Activated CD4-positive, alpha-beta T cell treated with anti-CD3 and anti-CD28 coated beads, Interleukin-2, amount 10 ng/mL, durations not matched to agents 24 days and 14 days (primary cell): Measurements from ENCODE around the gene PSMD9. TPM values are rescaled to one million over a fixed set of nuclear protein-coding genes. Genes with fewer than 3 reads are reported as not detected.
A peak's percentile ranks its signal among the peaks of the same experiment; 100 is the strongest.
"Not testable (repeated sequence)": the region's sequence is repeated elsewhere in the genome, so short reads cannot be mapped to it uniquely, and the experiment has no call there.

Experiments used
- DNase-seq: peaks from one replicate; pipeline ENCODE4 v3.0.0; 2022
- H3K27ac Mint-ChIP-seq: one replicate; pipeline ENCODE4 v1.8.0; 2022; ENCODE audit warnings: mild to moderate bottlenecking, mixed read lengths
- H3K27me3 Mint-ChIP-seq: one replicate; pipeline ENCODE4 v1.8.0; 2022; ENCODE audit warnings: mixed read lengths
- H3K36me3 Mint-ChIP-seq: one replicate; pipeline ENCODE4 v1.8.0; 2022; ENCODE audit warnings: low read depth, mild to moderate bottlenecking, mixed read lengths
- H3K4me1 Mint-ChIP-seq: one replicate; pipeline ENCODE4 v1.8.0; 2021; ENCODE audit warnings: mixed read lengths
- H3K4me3 Mint-ChIP-seq: one replicate; pipeline ENCODE4 v1.8.0; 2022; ENCODE audit warnings: mild to moderate bottlenecking, moderate library complexity, mixed read lengths
- H3K9me3 Mint-ChIP-seq: one replicate; pipeline ENCODE4 v1.8.0; 2021; ENCODE audit warnings: mixed read lengths
- intact Hi-C: fragments of 100-400 bp; cut with micrococcal nuclease; formaldehyde crosslinking; loops from one replicate; pipeline ENCODE4 v1.15.1; 2023
- total RNA-seq: library from RNA; stranded (reverse); gene quantifications from 2 replicates; pipeline ENCODE4 v1.2.3, GENCODE V29; 2022

Gene PSMD9
- total RNA-seq, 1 donor from 2014 or later = 63.8 TPM

DNA sequence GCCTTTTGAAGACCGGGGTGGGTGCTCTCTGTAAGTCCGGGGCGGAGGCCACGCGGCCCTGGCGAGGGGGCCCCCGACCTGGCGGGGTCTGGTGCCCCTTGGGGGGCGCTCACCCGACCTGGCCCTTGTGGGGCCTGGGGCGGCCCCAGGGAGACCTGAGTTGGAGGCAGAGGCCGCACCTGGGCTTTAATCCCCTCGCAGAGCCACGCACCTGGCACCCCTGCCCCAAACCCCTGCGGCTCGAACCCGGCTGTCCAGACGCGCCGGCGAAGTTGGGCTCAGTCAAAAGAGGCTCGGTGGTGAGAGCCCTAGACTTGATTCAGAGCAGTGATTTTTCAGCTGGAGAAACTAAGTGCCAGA, 30.1 kb downstream of the PSMD9 start:
- Mint-ChIP-seq H3K4me3 (peak overlapping the region; percentile 81), H3K4me1 (peaks cover 16% of the 10 kb centered on the region), H3K36me3 (peaks cover 19% of the 10 kb centered on the region), H3K27ac (no peak overlapping the region), H3K9me3 (no peaks in the 10 kb centered on the region), H3K27me3 (no peaks in the 10 kb centered on the region)
- intact Hi-C loops = loop anchor here (2.0 to 5.0 kb wide), 2 partner anchors 30 to 104 kb away; partner anchors contain the start of genes BCL7A and PSMD9
- no peak for DNase-seq

DNA sequence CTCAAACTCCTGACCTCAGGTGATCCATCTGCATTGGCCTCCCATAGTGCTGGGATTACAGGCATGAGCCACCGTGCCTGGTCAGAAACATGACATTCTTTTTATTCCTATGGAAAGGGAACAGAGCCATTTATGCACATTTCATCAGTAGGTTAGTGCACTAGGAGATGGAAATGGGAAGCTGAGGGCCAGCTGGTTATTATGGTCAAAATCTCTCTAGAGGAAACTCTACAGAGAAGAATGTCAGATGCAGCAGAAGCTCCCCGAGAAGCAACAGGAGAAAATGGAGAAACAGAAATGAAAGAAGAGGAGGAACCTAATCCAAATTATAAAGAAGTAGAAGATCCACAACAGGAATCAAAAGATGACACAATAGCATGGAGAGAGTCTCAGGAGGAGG, 32.5 kb downstream of the PSMD9 start:
- Mint-ChIP-seq H3K4me3 (no peak overlapping the region), H3K27me3 (no peaks in the 10 kb centered on the region), H3K4me1 (peaks cover 16% of the 10 kb centered on the region), H3K36me3 (peaks cover 13% of the 10 kb centered on the region), H3K27ac (no peak overlapping the region), H3K9me3 (no peaks in the 10 kb centered on the region)
- DNase-seq = no peak
- intact Hi-C loops = no loop called here

GRCh38 chr12:121925358-121925695, 36.7 kb downstream of the PSMD9 start:
- H3K27ac Mint-ChIP-seq = no peak overlapping the region
- no peaks in the 10 kb centered on the region for H3K36me3 Mint-ChIP-seq
- H3K4me3 Mint-ChIP-seq = no peak overlapping the region
- H3K4me1 Mint-ChIP-seq = no peaks in the 10 kb centered on the region
- no peak for DNase-seq
- no peaks in the 10 kb centered on the region for H3K27me3 Mint-ChIP-seq
- H3K9me3 Mint-ChIP-seq = no peaks in the 10 kb centered on the region
- intact Hi-C loops = no loop called here

DNA sequence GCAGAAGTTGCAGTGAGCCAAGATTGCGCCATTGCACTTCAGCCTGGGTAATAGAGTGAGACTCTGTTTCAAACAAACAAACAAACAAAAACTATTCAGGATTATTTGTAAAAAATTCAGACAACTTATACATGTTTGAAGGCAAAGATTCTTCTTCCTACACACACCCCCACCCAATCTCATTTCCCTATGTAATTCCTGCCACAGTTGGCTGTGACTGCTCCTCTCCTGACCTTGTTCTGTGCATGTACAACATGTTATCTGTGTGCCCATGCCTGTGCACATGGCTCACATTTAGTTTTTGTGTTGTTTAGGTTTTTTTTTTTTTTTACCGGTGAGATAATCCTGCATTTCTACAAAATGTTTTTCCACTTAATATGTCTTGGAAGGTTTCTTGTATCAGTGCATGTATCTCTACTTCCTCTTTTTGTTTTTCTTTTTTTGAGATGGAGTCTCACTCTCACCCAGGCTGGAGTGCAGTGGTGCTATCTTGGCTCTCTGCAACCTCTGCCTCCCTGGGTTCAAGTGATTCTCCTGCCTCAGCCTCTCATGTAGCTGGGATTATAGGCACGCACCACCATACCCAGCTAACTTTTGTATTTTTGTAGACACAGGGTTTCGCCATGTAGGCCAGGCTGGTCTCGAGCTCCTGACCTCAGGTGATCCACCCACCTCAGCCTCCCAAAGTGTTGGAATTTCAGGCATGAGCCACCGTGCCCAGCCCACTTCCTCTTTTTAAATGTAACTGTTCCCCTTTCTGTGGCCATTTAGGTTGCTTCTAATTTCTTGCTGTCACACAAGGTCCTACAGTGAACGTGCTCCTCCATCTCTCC, 38.5 kb downstream of the PSMD9 start:
- H3K4me3 Mint-ChIP-seq = no peak overlapping the region
- no peak for DNase-seq

DNA sequence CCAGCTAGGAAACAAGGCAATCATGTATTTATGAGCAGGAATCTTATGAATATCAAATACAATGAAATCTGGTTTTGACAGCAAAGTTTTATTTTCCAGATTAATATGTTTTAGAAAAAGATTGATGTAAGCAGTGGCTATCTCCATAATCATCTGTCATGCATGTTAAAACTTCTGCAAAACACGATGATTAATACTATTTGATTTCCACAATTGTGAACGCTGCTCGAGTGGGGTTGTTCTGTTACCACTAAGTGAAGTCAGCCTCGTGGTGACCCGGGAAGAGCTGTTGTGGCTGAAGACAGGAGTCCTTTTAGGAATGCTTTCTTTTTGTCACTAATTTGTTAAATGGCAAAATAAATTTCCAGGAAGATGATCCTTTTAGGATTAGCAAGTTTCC, 39.2 kb downstream of the PSMD9 start:
- intact Hi-C loops = no loop called here
- Mint-ChIP-seq H3K4me3 (no peak overlapping the region), H3K9me3 (no peaks in the 10 kb centered on the region), H3K27ac (no peak overlapping the region), H3K27me3 (no peaks in the 10 kb centered on the region), H3K4me1 (no peaks in the 10 kb centered on the region), H3K36me3 (no peaks in the 10 kb centered on the region)
- no peak for DNase-seq

More for the DNA sequence above, 38.5 kb downstream of the PSMD9 start:
- intact Hi-C loops = no loop called here
- H3K27ac Mint-ChIP-seq = no peak overlapping the region
- no peaks in the 10 kb centered on the region for H3K27me3 Mint-ChIP-seq
- H3K4me1 Mint-ChIP-seq = no peaks in the 10 kb centered on the region
- no peaks in the 10 kb centered on the region for H3K36me3 Mint-ChIP-seq
- H3K9me3 Mint-ChIP-seq = no peaks in the 10 kb centered on the region

DNA sequence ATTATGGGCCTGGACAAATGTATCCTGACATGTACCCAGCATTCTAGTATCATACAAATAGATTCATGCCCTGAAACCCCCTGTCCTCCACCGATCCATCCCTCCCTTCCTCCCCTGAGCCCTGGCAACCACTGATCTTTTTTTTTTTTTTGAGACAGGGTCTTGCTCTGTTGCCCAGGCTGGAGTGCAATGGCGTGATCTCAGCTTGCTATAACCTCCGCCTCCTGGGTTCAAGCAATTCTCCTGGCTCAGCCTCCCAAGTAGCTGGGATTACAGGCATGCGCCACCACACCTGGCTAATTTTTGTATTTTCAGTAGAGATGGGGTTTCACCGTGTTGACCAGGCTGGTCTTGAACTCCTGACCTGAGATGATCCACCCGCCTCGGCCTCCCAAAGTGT, 41.0 kb downstream of the PSMD9 start:
- H3K27ac Mint-ChIP-seq, DNase-seq, intact Hi-C loops, H3K4me1 Mint-ChIP-seq, H3K36me3 Mint-ChIP-seq, H3K27me3 Mint-ChIP-seq, H3K9me3 Mint-ChIP-seq, H3K4me3 Mint-ChIP-seq: not testable (repeated sequence)

GRCh38 chr12:121930862-121931261, 42.3 kb downstream of the PSMD9 start:
- H3K27ac Mint-ChIP-seq = no peak overlapping the region
- DNase-seq = no peak
- intact Hi-C loops = no loop called here
- no peaks in the 10 kb centered on the region for H3K4me1 Mint-ChIP-seq
- no peaks in the 10 kb centered on the region for H3K36me3 Mint-ChIP-seq
- H3K4me3 Mint-ChIP-seq = no peak overlapping the region
- H3K27me3 Mint-ChIP-seq = no peaks in the 10 kb centered on the region
- no peaks in the 10 kb centered on the region for H3K9me3 Mint-ChIP-seq

DNA sequence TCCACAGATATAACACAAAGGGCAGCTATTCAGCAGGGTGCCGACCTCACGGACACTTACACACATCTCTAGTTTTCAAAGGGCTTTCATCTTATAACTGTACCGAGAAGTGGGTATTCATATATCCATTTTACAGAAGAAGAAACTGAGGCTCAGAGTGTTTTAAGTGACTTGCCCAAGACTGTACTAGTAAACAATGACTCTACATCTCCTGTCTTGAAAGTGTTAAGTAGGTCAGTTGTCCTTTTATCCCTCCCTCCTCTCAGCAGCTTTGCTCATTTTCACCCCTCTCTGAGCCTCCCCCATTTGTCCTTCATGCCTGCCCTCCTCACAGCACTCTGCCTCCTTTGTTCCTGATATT, 43.6 kb downstream of the PSMD9 start:
- intact Hi-C loops = no loop called here
- Mint-ChIP-seq H3K27me3 (no peaks in the 10 kb centered on the region), H3K4me1 (peaks cover under 1% of the 10 kb centered on the region), H3K4me3 (no peak overlapping the region), H3K9me3 (no peaks in the 10 kb centered on the region), H3K36me3 (peaks cover 4% of the 10 kb centered on the region), H3K27ac (no peak overlapping the region)
- DNase-seq = no peak

DNA sequence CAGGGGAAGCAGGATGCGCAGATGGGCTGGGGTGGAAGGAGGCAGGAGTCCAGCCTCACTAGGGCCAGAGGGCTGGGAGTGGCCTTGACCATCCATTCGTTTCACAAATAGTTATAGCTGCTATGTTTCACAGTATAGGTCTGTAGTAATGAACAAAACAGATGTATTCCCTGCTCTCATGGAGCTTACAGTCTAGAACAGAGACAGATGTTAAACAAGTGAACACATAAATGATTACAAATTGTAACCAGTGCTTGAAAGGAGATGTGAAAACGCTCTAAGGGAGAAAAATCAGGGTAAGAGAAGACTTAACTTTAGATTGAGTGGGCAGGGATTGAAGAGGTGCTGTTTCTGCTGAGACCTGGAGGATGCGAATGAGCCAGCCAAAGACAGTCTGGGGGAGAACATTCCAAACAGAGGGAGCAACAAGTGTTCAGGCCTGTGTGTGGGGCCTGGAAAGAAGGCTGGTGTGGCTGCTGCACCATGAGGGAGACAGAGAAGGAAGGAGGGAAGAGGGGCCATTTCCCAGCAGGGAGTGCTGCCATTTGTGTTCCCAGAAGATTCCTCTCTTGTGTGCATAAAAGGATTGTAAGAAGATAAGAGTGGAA, 44.4 kb downstream of the PSMD9 start:
- Mint-ChIP-seq H3K4me1 (peaks cover 5% of the 10 kb centered on the region), H3K27me3 (no peaks in the 10 kb centered on the region), H3K9me3 (no peaks in the 10 kb centered on the region), H3K36me3 (peaks cover 6% of the 10 kb centered on the region), H3K27ac (no peak overlapping the region), H3K4me3 (no peak overlapping the region)
- DNase-seq = no peak
- intact Hi-C loops = no loop called here

- H3K4me1 Mint-ChIP-seq = peaks cover 5% of the 10 kb centered on the region
- H3K36me3 Mint-ChIP-seq = peaks cover 6% of the 10 kb centered on the region
- no peak overlapping the region for H3K4me3 Mint-ChIP-seq
- no peak for DNase-seq
- H3K9me3 Mint-ChIP-seq = no peaks in the 10 kb centered on the region
- intact Hi-C loops = no loop called here
- no peak overlapping the region for H3K27ac Mint-ChIP-seq
- no peaks in the 10 kb centered on the region for H3K27me3 Mint-ChIP-seq
Observed at GRCh38 chr12:121933522-121934308, 45.1 kb downstream of the PSMD9 start.

DNA sequence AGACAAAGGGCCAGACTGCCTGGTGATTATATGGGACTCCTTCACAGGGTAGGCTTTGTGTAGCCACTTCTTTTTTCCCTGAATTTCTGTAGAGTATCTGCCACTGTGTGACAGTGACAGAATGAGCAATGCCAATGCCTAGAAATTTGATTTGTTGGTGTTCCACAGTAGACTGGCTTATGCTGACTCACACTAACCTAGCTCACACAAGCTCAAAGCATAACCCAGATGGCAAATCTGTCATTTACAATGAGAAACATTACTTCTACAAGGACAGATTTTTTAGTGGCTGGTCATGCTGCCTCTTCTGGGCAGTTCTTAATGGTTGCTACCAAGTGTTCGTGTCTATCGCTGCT, 45.7 kb downstream of the PSMD9 start:
- DNase-seq = no peak
- intact Hi-C loops = no loop called here
- Mint-ChIP-seq H3K9me3 (no peaks in the 10 kb centered on the region), H3K4me3 (no peak overlapping the region), H3K27me3 (no peaks in the 10 kb centered on the region), H3K36me3 (peaks cover 9% of the 10 kb centered on the region), H3K4me1 (peaks cover 5% of the 10 kb centered on the region), H3K27ac (no peak overlapping the region)

- no peak for DNase-seq
Observed at GRCh38 chr12:121937654-121938053, 49.1 kb downstream of the PSMD9 start.

GRCh38 chr12:121939186-121939585, 50.6 kb downstream of the PSMD9 start:
- intact Hi-C loops = no loop called here
- peaks cover 5% of the 10 kb centered on the region for H3K4me1 Mint-ChIP-seq
- no peak overlapping the region for H3K4me3 Mint-ChIP-seq
- no peak for DNase-seq
- H3K9me3 Mint-ChIP-seq = no peaks in the 10 kb centered on the region
- peaks cover 9% of the 10 kb centered on the region for H3K36me3 Mint-ChIP-seq
- H3K27ac Mint-ChIP-seq = no peak overlapping the region
- no peaks in the 10 kb centered on the region for H3K27me3 Mint-ChIP-seq

More at GRCh38 chr12:121937654-121938053, 49.1 kb downstream of the PSMD9 start:
- H3K27ac Mint-ChIP-seq = no peak overlapping the region
- H3K4me3 Mint-ChIP-seq = no peak overlapping the region
- H3K27me3 Mint-ChIP-seq = no peaks in the 10 kb centered on the region
- H3K36me3 Mint-ChIP-seq = peaks cover 9% of the 10 kb centered on the region
- H3K4me1 Mint-ChIP-seq = peaks cover 5% of the 10 kb centered on the region
- H3K9me3 Mint-ChIP-seq = no peaks in the 10 kb centered on the region
- intact Hi-C loops = no loop called here

GRCh38 chr12:121939992-121940766, 51.6 kb downstream of the PSMD9 start:
- peaks cover 5% of the 10 kb centered on the region for H3K4me1 Mint-ChIP-seq
- no peak overlapping the region for H3K4me3 Mint-ChIP-seq
- no peak overlapping the region for H3K27ac Mint-ChIP-seq
- DNase-seq = no peak
- intact Hi-C loops = no loop called here
- H3K36me3 Mint-ChIP-seq = peaks cover 9% of the 10 kb centered on the region
- no peaks in the 10 kb centered on the region for H3K9me3 Mint-ChIP-seq
- H3K27me3 Mint-ChIP-seq = no peaks in the 10 kb centered on the region
